ENCODE measurements around the gene SPTBN1. TPM values are rescaled to one million over a fixed set of nuclear protein-coding genes. Genes with fewer than 3 reads are reported as not detected.

Gene SPTBN1
- 224 and 265 TPM in 2 replicates for total RNA-seq

GRCh38 chr2:54455563-54456361 is at the start of gene SPTBN1:
Gene SPTBN1, plus strand, starts transcription at chr2:54456327. Its CDS starts 70,092 bp downstream, at chr2:54526419.
- TF ChIP-seq, protein P1, sequence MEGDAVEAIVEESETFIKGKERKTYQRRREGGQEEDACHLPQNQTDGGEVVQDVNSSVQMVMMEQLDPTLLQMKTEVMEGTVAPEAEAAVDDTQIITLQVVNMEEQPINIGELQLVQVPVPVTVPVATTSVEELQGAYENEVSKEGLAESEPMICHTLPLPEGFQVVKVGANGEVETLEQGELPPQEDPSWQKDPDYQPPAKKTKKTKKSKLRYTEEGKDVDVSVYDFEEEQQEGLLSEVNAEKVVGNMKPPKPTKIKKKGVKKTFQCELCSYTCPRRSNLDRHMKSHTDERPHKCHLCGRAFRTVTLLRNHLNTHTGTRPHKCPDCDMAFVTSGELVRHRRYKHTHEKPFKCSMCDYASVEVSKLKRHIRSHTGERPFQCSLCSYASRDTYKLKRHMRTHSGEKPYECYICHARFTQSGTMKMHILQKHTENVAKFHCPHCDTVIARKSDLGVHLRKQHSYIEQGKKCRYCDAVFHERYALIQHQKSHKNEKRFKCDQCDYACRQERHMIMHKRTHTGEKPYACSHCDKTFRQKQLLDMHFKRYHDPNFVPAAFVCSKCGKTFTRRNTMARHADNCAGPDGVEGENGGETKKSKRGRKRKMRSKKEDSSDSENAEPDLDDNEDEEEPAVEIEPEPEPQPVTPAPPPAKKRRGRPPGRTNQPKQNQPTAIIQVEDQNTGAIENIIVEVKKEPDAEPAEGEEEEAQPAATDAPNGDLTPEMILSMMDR (conservative IDR thresholded peaks at IDR 0.05; ENCODE audit: low read depth, low read length) = no peak
- peak within 1 kb of the TSS; percentile 79 for H3K4me3 ChIP-seq (ENCODE audit: low read depth, low read length)
- no peak for DNase-seq (ENCODE audit: low read depth)

- TF ChIP-seq, protein P1 (conservative IDR thresholded peaks at IDR 0.05; ENCODE audit: low read depth, low read length) = no peak
- no peak for DNase-seq (ENCODE audit: low read depth)
- H3K4me3 ChIP-seq (ENCODE audit: low read depth, low read length) = no peak overlapping the region
Observed at GRCh38 chr2:54407693-54408092, 48.4 kb upstream of the SPTBN1 start.

- DNase-seq (ENCODE audit: low read depth) = no peak
- H3K4me3 ChIP-seq (ENCODE audit: low read depth, low read length) = no peak overlapping the region
- TF ChIP-seq, protein P1 (conservative IDR thresholded peaks at IDR 0.05; ENCODE audit: low read depth, low read length) = no peak
Observed at GRCh38 chr2:54408288-54408687, 47.8 kb upstream of the SPTBN1 start.

- no peak overlapping the region for H3K4me3 ChIP-seq (ENCODE audit: low read depth, low read length)
- TF ChIP-seq, protein P1 (conservative IDR thresholded peaks at IDR 0.05; ENCODE audit: low read depth, low read length) = no peak
- DNase-seq (ENCODE audit: low read depth) = no peak
Observed at GRCh38 chr2:54409752-54410151, 46.4 kb upstream of the SPTBN1 start.

DNA sequence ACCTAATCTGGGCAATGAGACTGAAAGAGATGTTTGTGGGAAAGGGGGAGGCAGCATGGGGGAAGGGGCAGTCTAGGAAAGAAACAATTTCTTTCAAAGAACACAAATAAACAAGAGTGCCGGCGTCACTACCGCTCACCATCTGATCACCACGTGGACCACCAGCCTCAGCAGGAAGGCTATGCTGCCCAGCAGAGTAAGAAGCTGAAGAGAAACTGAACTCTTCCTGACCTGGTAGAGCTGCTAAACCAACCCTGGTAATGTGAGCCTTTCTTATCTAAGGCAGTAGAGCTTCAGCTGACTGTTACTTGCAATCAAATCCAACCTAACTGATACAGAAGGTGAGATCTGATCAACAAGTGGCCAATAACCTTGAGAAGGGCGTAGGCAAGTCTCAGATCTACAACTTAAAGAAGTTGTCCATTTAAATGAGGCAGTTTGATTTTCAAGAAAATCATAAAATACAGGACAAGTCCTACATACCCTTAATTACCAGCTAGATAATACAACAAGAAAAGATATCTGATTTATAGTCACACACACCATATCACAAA is 44.2 kb upstream of the SPTBN1 start:
- TF ChIP-seq, protein P1 (conservative IDR thresholded peaks at IDR 0.05; ENCODE audit: low read depth, low read length) = no peak
- H3K4me3 ChIP-seq (ENCODE audit: low read depth, low read length) = no peak overlapping the region
- DNase-seq (ENCODE audit: low read depth) = no peak

DNA sequence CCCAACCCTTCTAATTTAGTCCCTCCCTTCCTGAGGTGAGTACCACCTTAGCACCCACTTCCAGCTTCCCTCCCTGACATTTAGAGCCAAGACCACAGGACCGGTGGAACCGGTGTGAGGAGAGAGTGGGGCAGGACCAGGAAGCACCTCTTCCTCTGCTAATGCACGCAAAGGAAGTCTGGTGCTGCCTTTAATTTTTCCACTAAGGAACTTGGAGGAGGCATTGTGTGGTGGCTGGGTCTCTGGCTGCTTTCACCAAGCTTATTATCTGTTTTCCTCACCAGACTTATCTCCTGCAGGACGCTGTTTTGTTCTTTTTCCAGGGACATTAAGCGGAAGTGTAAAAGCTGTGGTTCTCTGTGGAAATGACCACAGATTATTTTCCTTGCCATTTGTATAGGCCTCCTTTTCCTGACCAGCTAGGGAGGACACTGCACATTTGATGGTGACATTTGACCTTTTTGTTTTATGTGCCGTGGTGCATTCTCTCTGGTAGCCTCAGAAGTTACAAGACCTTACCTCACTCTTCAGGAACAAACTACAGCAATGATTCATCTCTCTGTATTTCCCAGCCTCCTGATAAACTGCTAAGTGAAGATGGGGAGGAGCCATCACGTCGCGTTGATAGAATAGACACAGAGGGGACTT is 39.8 kb upstream of the SPTBN1 start:
- TF ChIP-seq, protein P1 (conservative IDR thresholded peaks at IDR 0.05; ENCODE audit: low read depth, low read length) = no peak
- no peak for DNase-seq (ENCODE audit: low read depth)
- H3K4me3 ChIP-seq (ENCODE audit: low read depth, low read length) = no peak overlapping the region

Measured in epithelial cell of proximal tubule (primary cell).